Endothelial cell of umbilical vein (primary cell): ENCODE measurements around the gene ENOPH1.

Source experiments
- FOS ChIP-seq: IDR thresholded peaks from 2 replicates; pipeline ENCODE4 v1.6.1; 2011; ENCODE audit warnings: mild to moderate bottlenecking, low read length, moderate library complexity, borderline replicate concordance; ENCODE audit not compliant: insufficient read depth
- MYC ChIP-seq: IDR thresholded peaks from one replicate; pipeline ENCODE4 v1.6.1; 2011; ENCODE audit warnings: mild to moderate bottlenecking, low read depth, low read length
- POLR2A ChIP-seq: IDR thresholded peaks from 2 replicates; pipeline ENCODE4 v1.6.1; 2012; ENCODE audit warnings: low read depth, mild to moderate bottlenecking, control low read depth, low read length
- POLR2AphosphoS5 ChIP-seq: IDR thresholded peaks from 2 replicates; pipeline ENCODE4 v1.6.1; 2012; ENCODE audit warnings: low read depth, mild to moderate bottlenecking, control low read depth, low read length, moderate library complexity; ENCODE audit not compliant: insufficient read depth

- TF ChIP-seq FOS (no peak), POLR2AphosphoS5 (no peak), MYC (no peak), POLR2A (no peak)
Measured at GRCh38 chr4:82433791-82434190, 3.4 kb downstream of the ENOPH1 start.
